GM12891 (cell line): ENCODE data around the gene CADM2.

Source experiments
- POLR2A ChIP-seq: IDR thresholded peaks from 2 replicates; pipeline ENCODE4 v1.6.1; 2011; ENCODE audit warnings: low read depth, low read length, control low read depth
- TAF1 ChIP-seq: IDR thresholded peaks from 2 replicates; pipeline ENCODE4 v1.6.1; 2011; ENCODE audit warnings: low read depth, low read length, control low read depth

- no peak for TF ChIP-seq TAF1
- TF ChIP-seq POLR2A: no peak
These were observed 862.5 kb downstream of the CADM2 start for GRCh38 chr3:85821130-85821756.
